A549 treated with GW870086 at 1 μM for 4 hours (cell line): ENCODE results near the gene GAPVD1. TPM values are rescaled to one million over a fixed set of nuclear protein-coding genes. Genes with fewer than 3 reads are reported as not detected.

Experiments
- total RNA-seq: library from RNA; stranded (reverse); fragments of 200-300 nt; extraction: Qiagen RNA extraction; gene quantifications from 5 replicates; pipeline ENCODE4 v1.2.3, GENCODE V29; 2022; ENCODE audit warnings: low read depth

Gene GAPVD1, protein sequence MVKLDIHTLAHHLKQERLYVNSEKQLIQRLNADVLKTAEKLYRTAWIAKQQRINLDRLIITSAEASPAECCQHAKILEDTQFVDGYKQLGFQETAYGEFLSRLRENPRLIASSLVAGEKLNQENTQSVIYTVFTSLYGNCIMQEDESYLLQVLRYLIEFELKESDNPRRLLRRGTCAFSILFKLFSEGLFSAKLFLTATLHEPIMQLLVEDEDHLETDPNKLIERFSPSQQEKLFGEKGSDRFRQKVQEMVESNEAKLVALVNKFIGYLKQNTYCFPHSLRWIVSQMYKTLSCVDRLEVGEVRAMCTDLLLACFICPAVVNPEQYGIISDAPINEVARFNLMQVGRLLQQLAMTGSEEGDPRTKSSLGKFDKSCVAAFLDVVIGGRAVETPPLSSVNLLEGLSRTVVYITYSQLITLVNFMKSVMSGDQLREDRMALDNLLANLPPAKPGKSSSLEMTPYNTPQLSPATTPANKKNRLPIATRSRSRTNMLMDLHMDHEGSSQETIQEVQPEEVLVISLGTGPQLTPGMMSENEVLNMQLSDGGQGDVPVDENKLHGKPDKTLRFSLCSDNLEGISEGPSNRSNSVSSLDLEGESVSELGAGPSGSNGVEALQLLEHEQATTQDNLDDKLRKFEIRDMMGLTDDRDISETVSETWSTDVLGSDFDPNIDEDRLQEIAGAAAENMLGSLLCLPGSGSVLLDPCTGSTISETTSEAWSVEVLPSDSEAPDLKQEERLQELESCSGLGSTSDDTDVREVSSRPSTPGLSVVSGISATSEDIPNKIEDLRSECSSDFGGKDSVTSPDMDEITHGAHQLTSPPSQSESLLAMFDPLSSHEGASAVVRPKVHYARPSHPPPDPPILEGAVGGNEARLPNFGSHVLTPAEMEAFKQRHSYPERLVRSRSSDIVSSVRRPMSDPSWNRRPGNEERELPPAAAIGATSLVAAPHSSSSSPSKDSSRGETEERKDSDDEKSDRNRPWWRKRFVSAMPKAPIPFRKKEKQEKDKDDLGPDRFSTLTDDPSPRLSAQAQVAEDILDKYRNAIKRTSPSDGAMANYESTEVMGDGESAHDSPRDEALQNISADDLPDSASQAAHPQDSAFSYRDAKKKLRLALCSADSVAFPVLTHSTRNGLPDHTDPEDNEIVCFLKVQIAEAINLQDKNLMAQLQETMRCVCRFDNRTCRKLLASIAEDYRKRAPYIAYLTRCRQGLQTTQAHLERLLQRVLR (N-terminal part only)
- 12.8 to 18.3 TPM (median 15.7 TPM) in 5 replicates for total RNA-seq

DNA sequence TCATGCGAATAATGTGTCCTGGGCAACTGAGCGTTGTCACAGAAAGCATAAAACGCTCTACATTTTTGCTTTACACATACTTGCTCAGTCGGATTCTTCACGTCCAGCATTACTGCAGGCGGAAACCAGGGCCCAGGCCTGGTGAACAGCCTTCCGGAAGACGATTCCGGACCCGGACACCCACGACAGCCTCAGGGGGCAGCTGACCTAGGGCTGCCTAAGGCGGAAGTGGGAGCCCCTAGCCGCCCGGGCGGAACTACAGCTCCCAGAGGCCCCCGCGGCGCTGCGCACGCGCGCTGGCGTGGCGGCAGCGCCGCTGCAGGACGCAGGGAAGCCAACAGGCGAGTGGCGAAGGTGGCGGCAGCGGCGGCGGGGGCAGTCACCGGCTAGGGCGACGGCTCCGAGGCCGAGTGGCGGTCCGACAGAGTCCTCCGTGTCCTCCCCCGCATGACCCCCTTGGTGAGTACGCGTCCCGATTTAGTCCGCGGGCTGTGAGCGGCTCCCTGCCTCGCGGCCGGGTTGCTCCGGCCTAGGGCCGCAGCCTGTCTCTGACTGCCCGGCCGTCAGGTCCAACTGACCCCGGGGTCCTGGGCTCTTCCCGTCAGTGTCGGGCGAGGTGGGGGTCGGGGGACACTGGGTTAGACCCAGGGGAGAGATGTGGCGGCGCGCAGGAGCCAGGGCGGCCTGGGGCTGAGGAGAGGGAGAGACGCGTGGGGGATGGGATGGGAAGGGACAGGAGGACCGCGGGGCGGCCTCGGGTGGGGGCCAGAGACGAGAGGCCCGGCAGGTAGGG is at the start of gene GAPVD1:
Gene GAPVD1 (plus strand): TSS at position 326 of the 793 bp plus-strand sequence. CDS start 37,096 bp downstream, outside the sequence.

GRCh38 chr9:125241000-125241862 is 20.4 kb upstream of the GAPVD1 start, which contains the start of gene HSPA5:
TSS of gene HSPA5 (minus strand) at chr9:125241343. CDS start at chr9:125241126, 217 bp downstream.

Other genes starting within 250 kb of the GAPVD1 start
- gene SCAI, start 118.3 kb upstream of the GAPVD1 start, total RNA-seq: 1.3 to 2.1 TPM (median 1.8 TPM) in 5 replicates
- 24.2 to 27.0 TPM (median 25.8 TPM) in 5 replicates for gene PPP6C, start 72.0 kb upstream of the GAPVD1 start, total RNA-seq
- gene RABEPK, start 61.3 kb upstream of the GAPVD1 start, total RNA-seq: 36.8 to 45.4 TPM (median 41.9 TPM) in 5 replicates
- 348 to 387 TPM (median 376 TPM) in 5 replicates for gene HSPA5, start 20.5 kb upstream of the GAPVD1 start, total RNA-seq